Loucy (cell line): ENCODE measurements around the gene CCL7.

Source experiments
- H2AFZ ChIP-seq: fragments of 200-600 bp; sonication (generic); 2 replicates; pipeline ENCODE4 v1.6.0; 2016; ENCODE audit warnings: antibody characterized with exemption, mild to moderate bottlenecking, low read length, moderate library complexity
- H3F3A ChIP-seq: fragments of 200-600 bp; 2 replicates; pipeline ENCODE4 v1.6.0; 2016; ENCODE audit warnings: antibody characterized with exemption, low read depth, mild to moderate bottlenecking
- H3K27me3 ChIP-seq: fragments of 200-600 bp; sonication (generic); 2 replicates; pipeline ENCODE4 v1.6.1; 2014; ENCODE audit warnings: low read length, mild to moderate bottlenecking; ENCODE audit not compliant: insufficient read depth, poor library complexity, severe bottlenecking
- H3K36me3 ChIP-seq: fragments of 200-600 bp; sonication (generic); 2 replicates; pipeline ENCODE4 v1.6.1; 2016; ENCODE audit warnings: low read length; ENCODE audit not compliant: insufficient read depth
- H3K4me1 ChIP-seq: fragments of 200-600 bp; sonication (generic); 2 replicates; pipeline ENCODE4 v1.5.1; 2014; ENCODE audit warnings: low read length, mild to moderate bottlenecking; ENCODE audit not compliant: insufficient read depth, poor library complexity, severe bottlenecking
- H3K4me2 ChIP-seq: fragments of 200-600 bp; sonication (generic); 2 replicates; pipeline ENCODE4 v1.6.0; 2014; ENCODE audit warnings: antibody characterized with exemption, low read length, low read depth, mild to moderate bottlenecking; ENCODE audit not compliant: poor library complexity, severe bottlenecking
- H3K4me3 ChIP-seq: fragments of 200-600 bp; sonication (generic); 2 replicates; pipeline ENCODE4 v1.5.1; 2014; ENCODE audit warnings: low read length, mild to moderate bottlenecking, mixed read lengths; ENCODE audit not compliant: poor library complexity, severe bottlenecking
- H3K79me2 ChIP-seq: fragments of 200-600 bp; sonication (generic); 2 replicates; pipeline ENCODE4 v1.6.1; 2014; ENCODE audit warnings: low read length; ENCODE audit not compliant: insufficient read depth
- H3K9ac ChIP-seq: fragments of 200-600 bp; sonication (generic); 2 replicates; pipeline ENCODE4 v1.6.0; 2014; ENCODE audit warnings: mild to moderate bottlenecking, low read depth, low read length, moderate library complexity; ENCODE audit not compliant: poor library complexity, severe bottlenecking
- H3K9me2 ChIP-seq: fragments of 200-600 bp; sonication (generic); replicated peaks from 2 replicates; pipeline ENCODE4 v1.6.1; 2016; ENCODE audit warnings: low read depth, low read length, mixed read lengths
- H3K9me3 ChIP-seq: fragments of 200-600 bp; sonication (generic); 2 replicates; pipeline ENCODE4 v1.6.1; 2014; ENCODE audit warnings: mild to moderate bottlenecking, antibody characterized with exemption, low read length, low read depth; ENCODE audit not compliant: insufficient read depth
- H4K20me1 ChIP-seq: fragments of 200-600 bp; sonication (generic); 2 replicates; pipeline ENCODE4 v1.6.0; 2014; ENCODE audit warnings: antibody characterized with exemption, low read length, mild to moderate bottlenecking; ENCODE audit not compliant: insufficient read depth, poor library complexity, severe bottlenecking
- EZH2phosphoT487 ChIP-seq: fragments of 200-600 bp; IDR thresholded peaks from 2 replicates; pipeline ENCODE4 v1.6.1; 2018; ENCODE audit warnings: antibody characterized with exemption, mild to moderate bottlenecking, moderate library complexity, borderline replicate concordance
- TF ChIP-seq, protein P1 (sequence below): fragments of 200-600 bp; sonication (generic); conservative IDR thresholded peaks from 2 replicates; pipeline ENCODE4 v1.5.1; 2014; ENCODE audit warnings: mild to moderate bottlenecking, antibody characterized with exemption, low read length

Gene CCL7

DNA sequence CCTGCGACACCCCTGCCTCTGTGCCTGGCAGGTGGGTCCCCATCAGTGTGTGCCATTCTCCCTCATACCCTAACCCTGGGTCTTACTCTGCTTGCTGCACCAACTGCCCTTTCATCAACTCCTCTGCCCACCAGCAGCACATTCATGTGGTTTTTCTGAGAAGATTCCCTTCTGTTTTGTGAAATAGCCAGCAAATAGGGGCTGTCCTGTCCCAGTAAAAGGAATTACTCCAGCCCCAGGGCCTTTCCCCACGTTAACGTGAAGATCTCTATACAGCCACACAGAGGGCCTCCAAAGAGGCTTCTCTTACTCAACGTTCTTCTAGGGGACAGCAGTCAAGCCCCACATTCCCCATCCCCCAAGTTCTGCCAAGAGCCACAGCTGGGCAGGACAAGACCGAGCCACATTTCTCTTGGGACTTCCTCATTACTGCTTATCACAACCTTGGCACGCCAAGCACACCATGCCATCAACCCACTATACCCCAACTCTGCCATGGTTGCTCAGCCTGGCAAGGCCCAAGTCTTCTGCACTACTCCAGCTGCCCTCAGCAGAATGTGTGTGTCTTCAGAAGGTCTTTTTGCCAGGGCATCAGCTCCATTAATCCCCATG, 33.6 kb upstream of the CCL7 start:
- Histone ChIP-seq H3K4me3 (no peak overlapping the region), H2AFZ (no peak overlapping the region), H3K4me1 (peaks cover 3% of the 10 kb centered on the region), H3K79me2 (no peaks in the 10 kb centered on the region), H3K4me2 (no peak overlapping the region), H3K9ac (no peak overlapping the region), H3K36me3 (no peaks in the 10 kb centered on the region), H3F3A (no peaks in the 10 kb centered on the region), H4K20me1 (no peaks in the 10 kb centered on the region), H3K9me3 (no peaks in the 10 kb centered on the region), H3K27me3 (no peaks in the 10 kb centered on the region), H3K9me2 (no peaks in the 10 kb centered on the region)
- TF ChIP-seq EZH2phosphoT487: no peak
- TF ChIP-seq, protein P1, sequence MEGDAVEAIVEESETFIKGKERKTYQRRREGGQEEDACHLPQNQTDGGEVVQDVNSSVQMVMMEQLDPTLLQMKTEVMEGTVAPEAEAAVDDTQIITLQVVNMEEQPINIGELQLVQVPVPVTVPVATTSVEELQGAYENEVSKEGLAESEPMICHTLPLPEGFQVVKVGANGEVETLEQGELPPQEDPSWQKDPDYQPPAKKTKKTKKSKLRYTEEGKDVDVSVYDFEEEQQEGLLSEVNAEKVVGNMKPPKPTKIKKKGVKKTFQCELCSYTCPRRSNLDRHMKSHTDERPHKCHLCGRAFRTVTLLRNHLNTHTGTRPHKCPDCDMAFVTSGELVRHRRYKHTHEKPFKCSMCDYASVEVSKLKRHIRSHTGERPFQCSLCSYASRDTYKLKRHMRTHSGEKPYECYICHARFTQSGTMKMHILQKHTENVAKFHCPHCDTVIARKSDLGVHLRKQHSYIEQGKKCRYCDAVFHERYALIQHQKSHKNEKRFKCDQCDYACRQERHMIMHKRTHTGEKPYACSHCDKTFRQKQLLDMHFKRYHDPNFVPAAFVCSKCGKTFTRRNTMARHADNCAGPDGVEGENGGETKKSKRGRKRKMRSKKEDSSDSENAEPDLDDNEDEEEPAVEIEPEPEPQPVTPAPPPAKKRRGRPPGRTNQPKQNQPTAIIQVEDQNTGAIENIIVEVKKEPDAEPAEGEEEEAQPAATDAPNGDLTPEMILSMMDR: no peak

DNA sequence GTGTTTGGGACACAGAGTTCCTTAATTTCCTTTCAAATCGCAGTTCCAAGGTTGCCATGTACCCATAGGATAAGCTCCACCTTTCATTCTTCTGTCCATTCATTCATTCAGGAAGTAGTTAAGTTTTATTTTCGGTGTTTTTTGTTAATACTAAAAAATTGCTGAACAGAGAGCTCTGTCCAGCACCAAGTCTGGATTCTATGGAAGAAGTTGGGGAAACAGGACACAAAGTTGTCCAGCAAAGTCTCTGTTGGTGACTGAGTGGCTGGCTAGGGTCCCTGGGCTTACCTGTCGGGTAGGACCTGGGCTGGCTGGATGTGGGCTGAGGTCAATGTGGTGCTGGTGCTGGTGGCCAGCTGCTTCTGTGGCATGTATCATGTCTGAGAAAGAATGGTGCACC, 32.6 kb upstream of the CCL7 start:
- H3K4me2 ChIP-seq: no peak overlapping the region
- no peaks in the 10 kb centered on the region for H3F3A ChIP-seq
- peaks cover 3% of the 10 kb centered on the region for H3K4me1 ChIP-seq
- H3K4me3 ChIP-seq: no peak overlapping the region
- no peaks in the 10 kb centered on the region for H3K36me3 ChIP-seq
- no peaks in the 10 kb centered on the region for H3K9me2 ChIP-seq
- no peaks in the 10 kb centered on the region for H3K79me2 ChIP-seq
- TF ChIP-seq, protein P1: no peak
- no peak for TF ChIP-seq EZH2phosphoT487
- no peak overlapping the region for H3K9ac ChIP-seq
- no peaks in the 10 kb centered on the region for H3K9me3 ChIP-seq
- no peaks in the 10 kb centered on the region for H4K20me1 ChIP-seq
- H3K27me3 ChIP-seq: no peaks in the 10 kb centered on the region
- H2AFZ ChIP-seq: no peak overlapping the region

GRCh38 chr17:34241062-34241461, 29.0 kb upstream of the CCL7 start:
- no peaks in the 10 kb centered on the region for H4K20me1 ChIP-seq
- H2AFZ ChIP-seq: no peak overlapping the region
- H3K9me3 ChIP-seq: no peaks in the 10 kb centered on the region
- no peaks in the 10 kb centered on the region for H3F3A ChIP-seq
- no peaks in the 10 kb centered on the region for H3K36me3 ChIP-seq
- no peak overlapping the region for H3K4me2 ChIP-seq
- H3K9ac ChIP-seq: no peak overlapping the region
- no peak overlapping the region for H3K4me3 ChIP-seq
- no peaks in the 10 kb centered on the region for H3K9me2 ChIP-seq
- H3K4me1 ChIP-seq: peaks cover 3% of the 10 kb centered on the region
- H3K27me3 ChIP-seq: no peaks in the 10 kb centered on the region
- no peaks in the 10 kb centered on the region for H3K79me2 ChIP-seq
- no peak for TF ChIP-seq EZH2phosphoT487
- TF ChIP-seq, protein P1: no peak
